HepG2 (cell line): ENCODE data around the gene FFAR1. TPM values are rescaled to one million over a fixed set of nuclear protein-coding genes. Genes with fewer than 3 reads are reported as not detected.

Experiments used
- EEA1 ChIP-seq: sonication (generic); formaldehyde crosslinking; IDR thresholded peaks from 2 replicates; pipeline ENCODE4 v1.5.1; 2020; ENCODE audit warnings: mild to moderate bottlenecking, missing genetic modification reagents, borderline replicate concordance
- ELF1 ChIP-seq: sonication (generic); formaldehyde crosslinking; IDR thresholded peaks from 2 replicates; pipeline ENCODE4 v1.4.0; 2020; ENCODE audit warnings: missing genetic modification reagents
- ELF3 ChIP-seq: IDR thresholded peaks from 2 replicates; pipeline ENCODE4 v1.6.1; 2016; ENCODE audit warnings: missing genetic modification reagents, missing compliant biosample characterization
- EP300 ChIP-seq, 3 experiments: sonication (generic) in 1 of 3; formaldehyde crosslinking in 1 of 3; IDR thresholded peaks; 2 replicates each; pipeline versions ENCODE4 v1.5.1 to v1.6.1; 2011 to 2020; ENCODE audit warnings: low read depth in 2 of 3, low read length in 2 of 3, borderline replicate concordance in 1 of 3, improper control_type of control experiment in 1 of 3, mild to moderate bottlenecking in 1 of 3, missing genetic modification reagents in 1 of 3, moderate library complexity in 1 of 3
- KLF16 ChIP-seq, 2 experiments: sonication (generic) in 1 of 2; formaldehyde crosslinking in 1 of 2; IDR thresholded peaks; 2 replicates each; pipeline versions ENCODE4 v1.6.1 to v1.8.0; 2016 to 2023; ENCODE audit warnings: missing genetic modification reagents in 2 of 2, missing compliant biosample characterization in 1 of 2
- MTA1 ChIP-seq: sonication (generic); formaldehyde crosslinking; IDR thresholded peaks from 2 replicates; pipeline ENCODE4 v1.4.0; 2020; ENCODE audit warnings: missing genetic modification reagents, mild to moderate bottlenecking, borderline replicate concordance
- MTERF4 ChIP-seq: sonication (generic); formaldehyde crosslinking; IDR thresholded peaks from 2 replicates; pipeline ENCODE4 v1.8.0; 2023; ENCODE audit warnings: mild to moderate bottlenecking, missing genetic modification reagents
- MYC ChIP-seq: sonication (generic); formaldehyde crosslinking; IDR thresholded peaks from 2 replicates; pipeline ENCODE4 v1.9.0; 2021; ENCODE audit warnings: missing genetic modification reagents, borderline replicate concordance
- NFYC ChIP-seq: IDR thresholded peaks from 2 replicates; pipeline ENCODE4 v1.6.1; 2016; ENCODE audit warnings: missing genetic modification reagents, missing compliant biosample characterization
- PPARG ChIP-seq: conservative IDR thresholded peaks from 2 replicates; pipeline ENCODE4 v1.6.1; 2016; ENCODE audit warnings: missing biosample characterization, missing genetic modification reagents
- RXRB ChIP-seq: IDR thresholded peaks from 2 replicates; pipeline ENCODE4 v1.6.1; 2016; ENCODE audit warnings: borderline replicate concordance, missing genetic modification reagents, missing compliant biosample characterization
- SMYD3 ChIP-seq: sonication (generic); formaldehyde crosslinking; IDR thresholded peaks from 2 replicates; pipeline ENCODE4 v1.8.1; 2023; ENCODE audit warnings: mild to moderate bottlenecking, missing genetic modification reagents
- SOX13 ChIP-seq, 3 experiments: fragments of 450-650 bp in 1 of 3; sonication (generic) in 1 of 3; formaldehyde crosslinking in 1 of 3; IDR thresholded peaks in 2 of 3; conservative IDR thresholded peaks in 1 of 3; 2 replicates each; pipeline versions ENCODE4 v1.5.0 to v1.6.1; 2016 to 2020; ENCODE audit warnings: antibody characterized with exemption in 1 of 3, mild to moderate bottlenecking in 1 of 3, missing compliant biosample characterization in 1 of 3, missing genetic modification reagents in 1 of 3, moderate library complexity in 1 of 3
- SPEN ChIP-seq: sonication (generic); formaldehyde crosslinking; IDR thresholded peaks from 2 replicates; pipeline ENCODE4 v1.5.1; 2020; ENCODE audit warnings: low read depth, mild to moderate bottlenecking, missing genetic modification reagents
- TFDP1 ChIP-seq: IDR thresholded peaks from 2 replicates; pipeline ENCODE4 v1.6.1; 2016; ENCODE audit warnings: missing compliant biosample characterization, missing genetic modification reagents, borderline replicate concordance
- ZBTB8A ChIP-seq: sonication (generic); formaldehyde crosslinking; IDR thresholded peaks from 2 replicates; pipeline ENCODE4 v1.4.0; 2020; ENCODE audit warnings: mild to moderate bottlenecking, low read depth, missing genetic modification reagents, borderline replicate concordance
- ZFX ChIP-seq: sonication (generic); formaldehyde crosslinking; IDR thresholded peaks from 2 replicates; pipeline ENCODE4 v1.4.0; 2020; ENCODE audit warnings: mild to moderate bottlenecking, low read depth, missing genetic modification reagents, moderate library complexity
- ZNF12 ChIP-seq: sonication (generic); formaldehyde crosslinking; IDR thresholded peaks from 2 replicates; pipeline ENCODE4 v1.5.0; 2020; ENCODE audit warnings: missing genetic modification reagents
- ZNF30 ChIP-seq: sonication (generic); formaldehyde crosslinking; IDR thresholded peaks from 2 replicates; pipeline ENCODE4 v1.5.0; 2020; ENCODE audit warnings: mild to moderate bottlenecking, missing genetic modification reagents
- ZNF510 ChIP-seq: sonication (generic); formaldehyde crosslinking; IDR thresholded peaks from 2 replicates; pipeline ENCODE4 v1.4.0; 2020; ENCODE audit warnings: low read depth, mild to moderate bottlenecking, missing genetic modification reagents
- ZNF615 ChIP-seq: sonication (generic); formaldehyde crosslinking; IDR thresholded peaks from 2 replicates; pipeline ENCODE4 v1.5.0; 2020; ENCODE audit warnings: mild to moderate bottlenecking, missing genetic modification reagents, borderline replicate concordance
- ZNF710 ChIP-seq: sonication (generic); formaldehyde crosslinking; IDR thresholded peaks from 2 replicates; pipeline ENCODE4 v1.5.0; 2020; ENCODE audit warnings: mild to moderate bottlenecking, missing genetic modification reagents, borderline replicate concordance
- polyA plus RNA-seq, 8 experiments: library from polyadenylated mRNA; depleted of rRNA in 3 of 8; stranded (reverse) in 7 of 8; unstranded in 1 of 8; fragments of >200 nt; fragmentation: Illumina TruSeq in 4 of 8; extraction: Trizol in 4 of 8; gene quantifications; 2 replicates each; pipeline versions ENCODE4 v1.2.1 to v1.2.3, GENCODE V29; 2011 to 2016; ENCODE audit warnings: low read depth in 4 of 8, missing spikeins in 1 of 8, mixed read lengths in 1 of 8; ENCODE audit not compliant: insufficient read depth in 1 of 8
- total RNA-seq, 5 experiments: library from RNA; depleted of rRNA; stranded (reverse); fragments of >200 nt; fragmentation: Illumina TruSeq; extraction: Trizol; gene quantifications; 2 replicates each; pipeline ENCODE4 v1.2.3, GENCODE V29; 2016; ENCODE audit warnings: low read depth in 1 of 5

The FFAR1 gene
- total and polyA plus RNA-seq, 2 of the 13 experiments (the other 11 are each of a cell fraction or from before 2014, with no cell fraction given): not detected

GRCh38 chr19:35395382-35396199 is 47.9 kb downstream of the FFAR1 start (continued):
- no peak for TF ChIP-seq ZNF615 (CRISPR knock-in tag)
- no peak for TF ChIP-seq ZNF12 (CRISPR knock-in tag)
- peak in 1 of 2 experiments; percentile 7; a peak in 1 of 4 replicates for TF ChIP-seq EP300 (IDR thresholded peaks at IDR 0.05; ENCODE audit: low read depth in 2 of 2, low read length in 2 of 2)
- no peak for TF ChIP-seq EP300 (CRISPR knock-in tag; IDR thresholded peaks at IDR 0.05; ENCODE audit: borderline replicate concordance)
- TF ChIP-seq SOX13 (IDR thresholded peaks at IDR 0.05): no peak
- TF ChIP-seq SOX13 (CRISPR knock-in tag; conservative IDR thresholded peaks at IDR 0.05 in 1 of 2, IDR thresholded peaks at IDR 0.05 in 1 of 2): peak in 1 of 2 experiments; percentile 34; a peak in 2 of 4 replicates
- peak; percentile 26; the same call in 1 of the 2 replicates for TF ChIP-seq MYC (CRISPR knock-in tag)
- TF ChIP-seq MTERF4 (CRISPR knock-in tag): no peak
- peak; percentile 20; the same call in 1 of the 2 replicates for TF ChIP-seq ELF3 (CRISPR knock-in tag)
- TF ChIP-seq ZFX (CRISPR knock-in tag): no peak; the same call in 1 of the 2 replicates
- no peak for TF ChIP-seq ZNF30 (CRISPR knock-in tag)
- no peak for TF ChIP-seq KLF16 (CRISPR knock-in tag; IDR thresholded peaks at IDR 0.05)
- TF ChIP-seq EEA1 (CRISPR knock-in tag): no peak
- no peak for TF ChIP-seq ZNF710 (CRISPR knock-in tag)
- no peak for TF ChIP-seq ZNF510 (CRISPR knock-in tag)
- TF ChIP-seq TFDP1 (CRISPR knock-in tag): no peak
- peak; percentile 40; the same call in 1 of the 2 replicates for TF ChIP-seq RXRB (CRISPR knock-in tag)
- peak; percentile 31; the same call in 1 of the 2 replicates for TF ChIP-seq MTA1 (CRISPR knock-in tag)
- TF ChIP-seq PPARG: 0 out of 2 replicates have a peak, but pooled peaks have one; percentile 40
- TF ChIP-seq ZBTB8A (CRISPR knock-in tag): no peak
- peak; percentile 42 for TF ChIP-seq SPEN
- TF ChIP-seq NFYC (CRISPR knock-in tag): no peak
- TF ChIP-seq SMYD3 (CRISPR knock-in tag): no peak
- no peak for TF ChIP-seq ELF1 (CRISPR knock-in tag)
